Natural killer cell treated with Interleukin-12 subunit alpha and Interleukin-12 subunit beta and Interleukin-15 and Interleukin-18, amount 100 ng/mL, for 72 hours (primary cell): Measurements from ENCODE around the gene PARVG. TPM values are rescaled to one million over a fixed set of nuclear protein-coding genes. Genes with fewer than 3 reads are reported as not detected.

Experiments
- ATAC-seq, 2 donors: fragments of 150-1000 bp; cut with Tn5 transposase in 1 of 2; sonication (Bioruptor Pico), chemical (Tn5 transposase) in 1 of 2; 2 replicates each; pipeline ENCODE4 v1.10.0; 2021
- DNase-seq: peaks from one replicate; pipeline ENCODE4 v3.0.0; 2022; ENCODE audit warnings: low spot score
- H3K27ac Mint-ChIP-seq, 2 donors: 1 replicate in 1 of 2; 2 replicates in 1 of 2; pipeline ENCODE4 v1.8.0; 2022; ENCODE audit warnings: mixed read lengths in 2 of 2, mild to moderate bottlenecking in 1 of 2, moderate library complexity in 1 of 2
- H3K27me3 Mint-ChIP-seq, 2 donors: 1 replicate in 1 of 2; 2 replicates in 1 of 2; pipeline ENCODE4 v1.8.0; 2022; ENCODE audit warnings: mixed read lengths in 2 of 2
- H3K36me3 Mint-ChIP-seq: one replicate; pipeline ENCODE4 v1.8.0; 2022; ENCODE audit warnings: mixed read lengths
- H3K4me1 Mint-ChIP-seq, 2 donors: 1 replicate in 1 of 2; 2 replicates in 1 of 2; pipeline ENCODE4 v1.8.0; 2022; ENCODE audit warnings: low read depth in 2 of 2, mixed read lengths in 2 of 2, mild to moderate bottlenecking in 1 of 2
- H3K4me3 Mint-ChIP-seq: one replicate; pipeline ENCODE4 v1.8.0; 2022; ENCODE audit warnings: mixed read lengths
- H3K9me3 Mint-ChIP-seq: 2 replicates; pipeline ENCODE4 v1.8.0; 2022; ENCODE audit warnings: mixed read lengths
- total RNA-seq, 2 donors: library from RNA; stranded (reverse); gene quantifications; one replicate each; pipeline ENCODE4 v1.2.3, GENCODE V29; 2022

PARVG gene
- total RNA-seq, 2 donors from 2014 or later: 64.6 to 85.8 TPM

- Mint-ChIP-seq H3K9me3 (peaks cover 7% of the 10 kb centered on the region), H3K27me3 (no peaks in the 10 kb centered on the region), H3K4me3 (no peak overlapping the region), H3K4me1 (peaks cover 21 to 22% of the 10 kb centered on the region in 2 donors), H3K36me3 (peaks cover 14% of the 10 kb centered on the region), H3K27ac (no peak overlapping the region)
- DNase-seq: no peak
- no peak for ATAC-seq
Measured at GRCh38 chr22:44211256-44211945, 30.7 kb downstream of the PARVG start.

DNA sequence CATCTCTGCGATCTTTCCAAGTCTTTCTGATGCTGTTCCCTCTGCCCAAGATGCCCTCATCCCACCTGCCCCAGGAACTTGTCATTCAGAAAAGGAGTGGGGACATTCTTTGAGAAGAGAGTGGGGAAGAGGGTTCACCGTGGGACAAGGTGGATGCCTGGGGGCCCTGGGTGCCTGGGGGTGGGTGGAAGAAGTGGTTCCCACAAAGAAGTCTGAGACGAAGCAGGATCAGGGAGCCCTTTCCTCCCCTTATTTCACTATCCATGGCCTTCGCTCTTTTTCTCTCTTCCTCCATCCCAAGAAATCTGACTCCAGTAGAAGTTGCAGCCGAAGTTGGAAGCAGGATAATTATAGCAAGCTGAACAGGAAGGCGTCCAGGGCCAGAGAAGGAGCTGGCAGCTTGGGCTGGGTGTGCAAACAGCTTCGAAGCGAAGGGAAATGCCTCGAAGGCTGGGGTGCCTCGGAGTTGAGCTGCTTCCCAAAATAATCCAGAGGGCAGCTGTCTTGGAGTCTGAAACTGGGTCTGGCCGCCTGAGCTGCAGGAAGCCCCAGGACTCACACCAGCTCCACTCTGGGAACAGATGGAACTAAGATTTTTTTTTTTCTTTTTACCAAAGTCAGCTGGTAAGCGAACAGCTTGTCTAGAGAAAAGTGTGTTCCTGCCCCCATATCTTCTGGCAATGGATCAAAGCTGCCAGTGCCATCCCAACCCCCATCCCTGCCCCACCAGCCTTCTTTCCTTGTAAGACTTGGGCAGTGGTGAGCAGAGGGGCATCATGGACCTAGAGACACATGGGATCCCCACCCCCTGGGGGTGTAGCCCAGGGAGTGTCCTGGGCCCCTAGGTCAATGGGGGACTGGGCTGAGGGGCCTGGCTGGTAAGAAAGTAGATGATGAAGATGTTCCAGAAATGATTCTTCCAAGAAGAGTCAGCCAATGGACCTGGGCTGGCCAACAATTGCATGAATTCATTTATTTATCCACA is 31.5 kb downstream of the PARVG start:
- Mint-ChIP-seq H3K4me1 (peaks cover 21 to 22% of the 10 kb centered on the region in 2 donors), H3K9me3 (peaks cover 7% of the 10 kb centered on the region), H3K27me3 (no peaks in the 10 kb centered on the region), H3K27ac (no peak overlapping the region), H3K4me3 (no peak overlapping the region), H3K36me3 (peaks cover 14% of the 10 kb centered on the region)
- no peak for ATAC-seq
- DNase-seq: no peak

GRCh38 chr22:44212936-44213335 is 32.2 kb downstream of the PARVG start:
- Mint-ChIP-seq H3K27ac (no peak overlapping the region), H3K27me3 (no peaks in the 10 kb centered on the region), H3K36me3 (peaks cover 14% of the 10 kb centered on the region), H3K9me3 (peaks cover 7% of the 10 kb centered on the region), H3K4me3 (no peak overlapping the region), H3K4me1 (peaks cover 20 to 22% of the 10 kb centered on the region in 2 donors)
- no peak for DNase-seq
- ATAC-seq: peak in 1 of 2 donors; percentile 27

- no peak overlapping the region for H3K4me3 Mint-ChIP-seq
- ATAC-seq (no peak), DNase-seq (no peak)
- H3K27me3 Mint-ChIP-seq: no peaks in the 10 kb centered on the region
- H3K27ac Mint-ChIP-seq: no peak overlapping the region
- peaks cover 16 to 22% of the 10 kb centered on the region in 2 donors for H3K4me1 Mint-ChIP-seq
- peaks cover 7% of the 10 kb centered on the region for H3K9me3 Mint-ChIP-seq
- peaks cover 14% of the 10 kb centered on the region for H3K36me3 Mint-ChIP-seq
Measured at GRCh38 chr22:44213489-44214043, 32.8 kb downstream of the PARVG start.

DNA sequence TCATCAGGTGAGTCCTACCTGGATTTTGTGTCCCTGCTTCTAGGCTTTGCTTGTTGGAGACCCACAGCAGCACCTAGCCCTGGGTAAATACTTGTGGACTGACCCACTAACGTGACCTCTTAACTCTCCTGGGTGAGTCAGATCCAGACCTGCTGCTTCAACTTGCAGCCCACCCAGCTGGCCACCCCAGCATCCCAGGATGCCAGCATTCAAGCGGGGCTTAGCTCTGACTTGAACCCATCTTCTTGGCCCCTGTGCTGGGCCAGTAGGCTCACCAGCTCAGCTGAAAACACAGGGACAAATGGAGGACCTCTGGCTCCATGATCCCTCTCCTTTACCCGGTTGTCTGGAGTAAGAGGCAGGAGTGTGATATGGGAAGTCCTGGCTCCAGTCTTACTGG is 33.5 kb downstream of the PARVG start:
- no peak for ATAC-seq
- peaks cover 10% of the 10 kb centered on the region for H3K36me3 Mint-ChIP-seq
- peaks cover 4% of the 10 kb centered on the region for H3K9me3 Mint-ChIP-seq
- DNase-seq: no peak
- no peaks in the 10 kb centered on the region for H3K27me3 Mint-ChIP-seq
- H3K4me3 Mint-ChIP-seq: no peak overlapping the region
- H3K27ac Mint-ChIP-seq: no peak overlapping the region
- H3K4me1 Mint-ChIP-seq: peaks cover 13 to 22% of the 10 kb centered on the region in 2 donors

- H3K9me3 Mint-ChIP-seq: peaks cover under 1% of the 10 kb centered on the region
- H3K4me1 Mint-ChIP-seq: peaks cover 9 to 18% of the 10 kb centered on the region in 2 donors
- no peak overlapping the region for H3K4me3 Mint-ChIP-seq
- DNase-seq (no peak), ATAC-seq (no peak)
- H3K27me3 Mint-ChIP-seq: no peaks in the 10 kb centered on the region
- no peak overlapping the region for H3K27ac Mint-ChIP-seq
- H3K36me3 Mint-ChIP-seq: peaks cover 4% of the 10 kb centered on the region
Measured at GRCh38 chr22:44214764-44215163, 34.0 kb downstream of the PARVG start.

DNA sequence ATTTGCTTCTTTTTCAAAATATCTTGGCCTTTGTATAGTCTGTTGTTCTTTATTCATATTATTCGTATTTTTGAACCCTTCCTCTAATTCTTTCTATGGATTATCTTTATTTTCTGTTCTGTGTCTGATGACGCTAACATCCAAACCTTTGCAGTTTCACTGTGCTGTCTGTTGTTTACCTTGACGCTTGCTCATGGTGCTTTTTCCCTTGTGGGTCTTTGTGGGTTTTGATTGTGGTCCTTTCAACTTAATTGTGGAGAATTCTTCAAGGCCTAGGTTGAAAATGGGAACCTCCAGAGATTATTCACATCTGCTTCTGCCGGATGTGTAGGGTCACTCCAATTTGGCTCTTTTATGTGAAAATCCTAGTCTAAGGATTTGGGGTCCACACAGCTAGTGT is 34.6 kb downstream of the PARVG start:
- no peak overlapping the region for H3K27ac Mint-ChIP-seq
- no peaks in the 10 kb centered on the region for H3K36me3 Mint-ChIP-seq
- DNase-seq (no peak), ATAC-seq (no peak)
- H3K4me1 Mint-ChIP-seq: peaks cover 4 to 12% of the 10 kb centered on the region in 2 donors
- no peaks in the 10 kb centered on the region for H3K9me3 Mint-ChIP-seq
- H3K4me3 Mint-ChIP-seq: no peak overlapping the region
- no peaks in the 10 kb centered on the region for H3K27me3 Mint-ChIP-seq

DNA sequence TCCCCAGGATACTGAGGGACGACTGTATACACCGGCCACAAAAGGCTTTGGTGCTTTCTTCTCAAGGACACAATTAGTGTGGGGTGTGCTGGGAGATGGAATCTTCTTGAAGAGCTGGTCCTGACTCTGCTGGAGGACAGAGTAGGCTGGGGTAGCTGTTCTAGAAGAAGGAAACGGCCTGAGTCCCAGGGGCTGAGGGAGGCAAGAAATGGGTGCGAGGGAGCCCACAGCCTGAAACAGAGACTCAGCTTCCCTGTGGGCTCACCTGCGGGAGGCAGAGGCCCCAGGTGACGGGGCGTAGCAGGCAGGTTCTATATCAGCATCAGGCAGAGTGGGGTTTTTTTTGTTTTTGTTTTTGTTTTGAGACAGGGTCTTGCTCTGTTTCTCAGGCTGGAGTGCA is 36.6 kb downstream of the PARVG start:
- no peak for DNase-seq
- H3K4me3 Mint-ChIP-seq: no peak overlapping the region
- no peaks in the 10 kb centered on the region for H3K36me3 Mint-ChIP-seq
- no peak overlapping the region for H3K27ac Mint-ChIP-seq
- no peak for ATAC-seq
- H3K4me1 Mint-ChIP-seq: no peaks in the 10 kb centered on the region
- no peaks in the 10 kb centered on the region for H3K9me3 Mint-ChIP-seq
- H3K27me3 Mint-ChIP-seq: no peaks in the 10 kb centered on the region

GRCh38 chr22:44218071-44218470 is 37.3 kb downstream of the PARVG start:
- no peak overlapping the region for H3K4me3 Mint-ChIP-seq
- no peak overlapping the region for H3K27ac Mint-ChIP-seq
- ATAC-seq (no peak), DNase-seq (no peak)
- no peaks in the 10 kb centered on the region for H3K27me3 Mint-ChIP-seq
- H3K4me1 Mint-ChIP-seq: no peaks in the 10 kb centered on the region
- H3K9me3 Mint-ChIP-seq: no peaks in the 10 kb centered on the region
- no peaks in the 10 kb centered on the region for H3K36me3 Mint-ChIP-seq

GRCh38 chr22:44219101-44219870 is 38.6 kb downstream of the PARVG start:
- H3K9me3 Mint-ChIP-seq: no peaks in the 10 kb centered on the region
- no peak overlapping the region for H3K4me3 Mint-ChIP-seq
- H3K36me3 Mint-ChIP-seq: no peaks in the 10 kb centered on the region
- H3K27me3 Mint-ChIP-seq: no peaks in the 10 kb centered on the region
- no peak for ATAC-seq
- H3K4me1 Mint-ChIP-seq: no peaks in the 10 kb centered on the region
- H3K27ac Mint-ChIP-seq: no peak overlapping the region
- no peak for DNase-seq

- Mint-ChIP-seq H3K27me3 (peaks cover 10% of the 10 kb centered on the region in 2 donors), H3K4me1 (no peaks in the 10 kb centered on the region), H3K4me3 (no peak overlapping the region), H3K27ac (no peak overlapping the region), H3K36me3 (no peaks in the 10 kb centered on the region), H3K9me3 (no peaks in the 10 kb centered on the region)
- DNase-seq (no peak), ATAC-seq (no peak)
Measured at GRCh38 chr22:44220727-44221680, 40.3 kb downstream of the PARVG start.

DNA sequence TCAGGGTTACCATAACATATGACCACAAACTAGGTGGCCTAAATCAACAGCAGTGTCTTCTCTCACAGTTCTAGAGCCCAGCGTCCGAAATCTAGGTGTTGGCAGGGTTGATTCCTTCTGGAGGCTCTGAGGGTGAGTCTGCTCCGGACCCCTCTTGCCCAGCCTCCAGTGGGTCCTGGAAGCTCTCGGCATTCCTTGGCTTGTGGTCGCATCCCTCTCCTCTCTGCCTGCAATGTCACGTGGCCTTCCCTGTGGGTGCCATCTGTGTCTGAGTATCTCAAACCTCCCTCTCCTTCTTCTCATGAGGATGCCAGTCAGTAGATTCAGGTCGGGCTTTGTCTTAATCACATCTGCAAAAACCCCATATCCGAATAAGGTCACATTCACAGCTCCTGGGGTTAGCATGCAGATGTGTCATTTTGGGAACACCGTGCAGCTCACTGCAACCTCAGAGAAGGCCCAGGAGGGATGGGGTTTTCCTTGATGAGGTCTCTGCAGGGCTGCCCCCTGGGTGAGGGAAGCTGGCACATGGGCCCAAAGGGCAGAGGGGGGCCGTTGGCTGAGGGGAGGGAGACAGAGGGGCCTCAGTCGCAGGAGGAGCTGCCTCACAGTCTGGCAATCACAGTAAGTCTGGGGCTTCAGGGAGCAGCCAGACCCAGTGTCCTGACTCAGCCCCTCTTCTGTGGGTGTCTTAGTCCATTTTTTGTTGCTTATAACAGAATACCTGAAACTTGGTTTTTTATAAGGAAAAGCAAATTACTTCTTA is 41.2 kb downstream of the PARVG start:
- no peak overlapping the region for H3K27ac Mint-ChIP-seq
- no peaks in the 10 kb centered on the region for H3K4me1 Mint-ChIP-seq
- H3K9me3 Mint-ChIP-seq: no peaks in the 10 kb centered on the region
- no peak overlapping the region for H3K4me3 Mint-ChIP-seq
- DNase-seq (no peak), ATAC-seq (no peak)
- H3K27me3 Mint-ChIP-seq: peaks cover 14 to 17% of the 10 kb centered on the region in 2 donors
- no peaks in the 10 kb centered on the region for H3K36me3 Mint-ChIP-seq
